NCI-H1092 (cell line): Measurements from ENCODE around the gene BACE2.
A peak's percentile ranks its signal among the peaks of the same experiment; 100 is the strongest.

Experiments used
- DNase-seq: peaks from one replicate; lab custom pipeline; 2025; lab: John Stamatoyannopoulos, UW

Gene BACE2

GRCh38 chr21:41167348-41168342 lies at the start of gene BACE2:
Gene BACE2, plus strand, starts transcription at chr21:41168160. Its CDS starts 104 bp downstream, at chr21:41168264.
- peak; percentile 19 for DNase-seq

GRCh38 chr21:41119901-41120300 lies 48.1 kb upstream of the BACE2 start:
- no peak for DNase-seq

GRCh38 chr21:41120997-41121396 lies 47.0 kb upstream of the BACE2 start:
- no peak for DNase-seq

DNA sequence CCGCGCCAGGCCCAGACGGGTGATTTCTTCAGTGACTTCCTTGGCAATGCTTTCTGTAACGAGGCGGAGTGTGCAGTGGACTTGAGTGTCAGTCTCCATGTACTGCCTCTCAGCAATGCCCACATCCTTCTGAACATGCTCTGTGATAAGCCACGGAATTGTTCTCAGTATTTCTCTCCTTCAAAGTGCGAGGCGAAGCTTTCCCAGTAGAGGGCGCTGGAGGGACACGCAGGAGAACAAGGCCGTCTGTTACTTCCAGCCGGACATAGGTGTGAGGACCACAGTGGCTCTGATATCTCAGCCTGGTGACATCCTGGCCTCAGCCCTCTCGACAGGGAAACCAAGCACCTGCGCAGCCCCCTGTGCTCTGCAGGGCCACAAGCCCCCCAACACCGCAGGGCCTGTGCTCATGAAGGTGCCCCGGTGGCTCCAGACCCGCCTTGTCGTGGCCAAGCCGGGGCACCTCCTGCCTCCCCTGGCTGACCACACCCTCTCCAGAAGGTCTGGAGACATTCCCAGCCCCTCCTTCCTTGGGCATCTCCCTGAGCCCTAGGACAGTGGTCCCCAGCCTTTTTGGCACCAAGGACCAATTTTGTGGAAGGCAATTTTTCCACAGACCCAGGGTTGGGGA lies 46.1 kb upstream of the BACE2 start:
- DNase-seq, result peak; percentile 83

- no peak for DNase-seq
Measured at GRCh38 chr21:41124641-41125201, 43.2 kb upstream of the BACE2 start.

DNA sequence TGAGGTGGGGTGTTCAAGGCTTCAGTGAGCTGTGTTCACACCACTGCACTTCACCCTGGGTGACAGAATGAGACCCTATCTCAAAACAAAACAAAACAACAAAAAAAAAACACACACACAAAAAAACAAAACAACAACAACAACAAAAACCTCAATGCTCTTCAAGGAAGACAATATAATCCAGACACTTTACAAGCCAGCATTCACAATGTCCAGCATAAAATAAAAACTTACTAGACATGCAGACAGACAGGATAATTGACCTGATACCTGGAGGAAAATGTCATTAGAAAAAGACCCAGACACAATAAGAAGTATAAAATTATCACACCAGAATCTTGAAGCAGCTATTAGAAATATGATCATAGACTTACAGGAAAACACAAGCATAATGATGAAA lies 39.0 kb upstream of the BACE2 start:
- DNase-seq, result no peak

- no peak for DNase-seq
Measured at GRCh38 chr21:41130883-41131282, 37.1 kb upstream of the BACE2 start.

GRCh38 chr21:41133874-41134522 lies 34.0 kb upstream of the BACE2 start:
- DNase-seq, result peak; percentile 21

DNA sequence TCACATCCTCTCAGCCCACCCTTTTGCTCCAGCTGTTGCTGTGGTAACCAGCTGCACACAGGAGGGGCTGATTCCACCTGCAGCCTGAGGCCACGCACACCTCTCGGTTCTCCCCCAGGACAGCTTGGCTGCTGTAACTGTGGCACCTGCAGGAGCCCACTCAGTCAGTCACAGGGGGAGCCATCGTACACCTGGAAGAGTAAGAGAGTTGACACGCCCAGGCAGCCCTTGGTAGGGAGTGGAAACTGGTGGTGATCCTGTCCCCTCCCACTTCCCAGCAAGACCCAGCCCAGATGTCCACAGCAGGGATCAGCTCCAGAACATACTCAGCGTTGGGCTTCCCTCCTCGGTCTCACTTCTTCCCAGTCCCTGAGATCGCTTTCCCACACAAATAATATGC lies 32.2 kb upstream of the BACE2 start:
- no peak for DNase-seq

DNA sequence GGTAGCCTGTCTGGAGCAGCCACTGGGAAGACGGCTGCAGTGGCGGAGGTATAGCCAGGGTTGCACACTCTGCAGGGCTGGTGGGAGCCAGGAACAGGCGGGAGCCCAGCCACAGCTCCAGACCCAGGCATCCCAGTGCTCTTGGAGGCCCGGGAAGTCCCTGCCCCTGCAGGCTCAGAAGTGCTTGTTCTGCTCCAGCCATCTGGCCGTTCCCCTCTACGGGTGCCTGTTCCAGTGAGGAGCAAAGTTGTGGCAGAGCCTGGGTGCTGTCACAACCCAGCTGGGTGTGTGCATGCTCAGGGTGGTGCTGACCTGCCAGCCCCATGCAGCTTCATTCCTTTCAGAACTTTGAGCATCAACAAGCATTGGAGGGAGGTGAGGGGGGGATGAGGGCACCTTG lies 31.7 kb upstream of the BACE2 start:
- DNase-seq, result no peak

- no peak for DNase-seq
Measured at GRCh38 chr21:41137401-41137800, 30.6 kb upstream of the BACE2 start.

DNA sequence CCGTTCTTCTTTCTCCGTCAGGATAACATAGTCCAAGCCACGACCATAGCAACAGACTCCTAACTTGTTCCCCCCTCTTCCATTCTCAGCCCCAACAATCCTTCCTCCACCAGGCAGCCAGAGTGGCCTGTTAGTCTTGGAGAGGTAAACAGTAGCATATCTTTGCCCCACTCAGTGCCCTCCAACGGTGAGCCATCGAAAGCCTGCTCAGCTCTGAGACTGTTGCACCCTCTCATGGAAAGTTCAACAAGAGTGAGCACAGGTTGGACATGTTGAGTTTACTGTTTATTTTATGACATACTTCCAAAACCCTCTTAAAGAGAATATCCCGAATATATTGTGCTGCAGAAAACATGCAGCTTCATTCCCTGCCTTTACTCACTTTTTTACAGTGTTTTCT lies 30.1 kb upstream of the BACE2 start:
- DNase-seq, result no peak

GRCh38 chr21:41138711-41139110 lies 29.2 kb upstream of the BACE2 start:
- no peak for DNase-seq

DNA sequence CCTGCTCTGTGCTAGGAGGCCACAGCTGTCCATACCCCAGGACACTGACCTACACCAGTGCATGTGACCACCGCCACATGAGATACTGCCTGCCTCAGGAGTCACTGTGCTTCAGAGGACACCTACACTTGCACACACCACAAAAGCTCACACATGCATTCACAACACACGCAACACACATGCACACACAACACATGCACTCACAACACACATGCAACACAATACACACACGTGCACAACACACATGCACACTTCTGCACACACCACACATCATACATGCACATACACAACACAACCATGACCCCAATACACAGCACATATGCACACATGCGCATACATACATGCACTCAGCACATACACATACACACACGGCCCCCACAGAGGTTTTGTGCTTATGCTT lies 28.7 kb upstream of the BACE2 start:
- no peak for DNase-seq

DNA sequence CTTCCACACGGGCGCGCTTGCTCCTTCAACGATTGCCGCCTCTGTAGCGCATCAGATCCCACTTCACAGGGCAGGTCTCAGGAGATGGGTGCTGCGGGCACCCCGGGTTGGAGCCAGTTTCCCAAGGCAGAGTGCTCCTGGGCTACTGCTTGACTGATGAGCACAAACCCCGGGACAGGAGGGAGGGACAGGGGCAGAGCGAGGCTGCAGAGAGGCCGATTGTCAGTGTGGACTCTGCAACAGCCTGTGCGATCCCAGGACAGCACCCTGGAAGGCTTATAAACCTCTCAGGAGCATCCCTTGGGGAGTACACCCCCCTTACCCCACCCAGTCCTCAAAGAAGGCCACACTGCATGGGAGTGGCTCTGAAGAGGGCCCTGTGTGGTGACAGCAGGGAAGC lies 28.0 kb upstream of the BACE2 start:
- no peak for DNase-seq

GRCh38 chr21:41141031-41141457 lies 26.9 kb upstream of the BACE2 start:
- no peak for DNase-seq

GRCh38 chr21:41142051-41142795 lies 25.7 kb upstream of the BACE2 start:
- peak; percentile 38 for DNase-seq

- DNase-seq, result no peak
Measured at GRCh38 chr21:41143596-41144325, 24.2 kb upstream of the BACE2 start.

- peak; percentile 44 for DNase-seq
Measured at GRCh38 chr21:41147096-41147978, 20.6 kb upstream of the BACE2 start.

DNA sequence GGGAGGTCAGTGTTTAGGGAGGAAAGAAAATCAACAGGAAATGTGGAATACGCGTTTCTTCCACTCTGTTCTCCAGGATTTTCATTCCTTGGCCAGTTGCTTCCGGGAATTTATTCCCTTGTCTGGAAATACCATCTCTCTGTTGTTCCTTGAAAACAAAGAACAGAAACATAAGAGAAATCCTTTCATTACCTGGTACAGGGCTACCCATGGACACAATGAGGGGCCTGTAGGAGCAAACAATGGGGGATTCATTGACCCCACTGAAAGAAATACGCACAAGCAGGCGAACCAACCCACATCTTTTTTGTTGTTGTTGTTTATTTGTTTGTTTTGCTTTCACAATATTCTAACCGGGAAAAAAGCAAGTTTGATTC lies 20.0 kb upstream of the BACE2 start:
- DNase-seq, result no peak
